ENCODE data around the gene HRK. TPM values are rescaled to one million over a fixed set of nuclear protein-coding genes. Genes with fewer than 3 reads are reported as not detected.

HRK gene
- total RNA-seq, 1 experiment from 2014 or later: 0.44 TPM

Other genes starting within 250 kb of the HRK start
- gene SPRING1, start 143.4 kb downstream of the HRK start, total RNA-seq (2021; ENCODE audit: unreplicated experiment): 71.1 TPM
- gene RNFT2, start 143.1 kb downstream of the HRK start, total RNA-seq (2021; ENCODE audit: unreplicated experiment): 12.3 TPM
- 18.0 TPM for gene FBXW8, start 29.5 kb upstream of the HRK start, total RNA-seq (2021; ENCODE audit: unreplicated experiment)
- gene TESC, start 218.0 kb upstream of the HRK start, total RNA-seq (2021; ENCODE audit: unreplicated experiment): 0.95 TPM